Activated CD8-positive, alpha-beta T cell treated with anti-CD3 and anti-CD28 coated beads for 36 hours (primary cell): ENCODE results near the gene NRXN3. TPM values are rescaled to one million over a fixed set of nuclear protein-coding genes. Genes with fewer than 3 reads are reported as not detected.

ENCODE experiments used
- ATAC-seq: fragments of 200-7000 bp; cut with Tn5 transposase; one replicate; pipeline ENCODE4 v1.10.0; 2021; ENCODE audit warnings: mild to moderate bottlenecking, moderate library complexity
- CTCF ChIA-PET: fragments of 350-600 bp; sonication (Branson Sonifier 250); formaldehyde crosslinking; loops from one replicate; lab custom pipeline; 2021; ENCODE audit warnings: antibody characterized with exemption; lab: Charles Lee
- POLR2A ChIA-PET: fragments of 350-600 bp; sonication (Branson Sonifier 250); formaldehyde crosslinking; loops from one replicate; lab custom pipeline; 2021; ENCODE audit warnings: antibody characterized with exemption; lab: Charles Lee
- DNase-seq: peaks from one replicate; pipeline ENCODE4 v3.0.0-alpha.2; 2020
- H3K27ac Mint-ChIP-seq: one replicate; pipeline ENCODE4 v1.8.0; 2021; ENCODE audit warnings: mild to moderate bottlenecking, mixed read lengths
- H3K27me3 Mint-ChIP-seq: one replicate; pipeline ENCODE4 v1.8.0; 2021; ENCODE audit warnings: mixed read lengths
- H3K36me3 Mint-ChIP-seq: one replicate; pipeline ENCODE4 v1.8.0; 2021; ENCODE audit warnings: low read depth, mixed read lengths
- H3K4me1 Mint-ChIP-seq: one replicate; pipeline ENCODE4 v1.8.0; 2021; ENCODE audit warnings: low read depth, mixed read lengths
- H3K4me3 Mint-ChIP-seq: one replicate; pipeline ENCODE4 v1.8.0; 2021; ENCODE audit warnings: mild to moderate bottlenecking, moderate library complexity, mixed read lengths
- H3K9me3 Mint-ChIP-seq: one replicate; pipeline ENCODE4 v1.8.0; 2021; ENCODE audit warnings: mixed read lengths
- intact Hi-C: fragments of 100-400 bp; cut with micrococcal nuclease; formaldehyde crosslinking; loops from one replicate; pipeline ENCODE4 v1.10.0; 2022
- total RNA-seq, 2 experiments: library from RNA; stranded (reverse); gene quantifications; one replicate each; pipeline ENCODE4 v1.2.3, GENCODE V29; 2021
- TF ChIP-seq, protein P1 (sequence below): fragments of 200-600 bp; IDR thresholded peaks from one replicate; pipeline ENCODE4 v1.8.0; 2022; ENCODE audit warnings: antibody characterized with exemption, mild to moderate bottlenecking

NRXN3 gene
- total RNA-seq, 2 experiments from 2014 or later: not detected

DNA sequence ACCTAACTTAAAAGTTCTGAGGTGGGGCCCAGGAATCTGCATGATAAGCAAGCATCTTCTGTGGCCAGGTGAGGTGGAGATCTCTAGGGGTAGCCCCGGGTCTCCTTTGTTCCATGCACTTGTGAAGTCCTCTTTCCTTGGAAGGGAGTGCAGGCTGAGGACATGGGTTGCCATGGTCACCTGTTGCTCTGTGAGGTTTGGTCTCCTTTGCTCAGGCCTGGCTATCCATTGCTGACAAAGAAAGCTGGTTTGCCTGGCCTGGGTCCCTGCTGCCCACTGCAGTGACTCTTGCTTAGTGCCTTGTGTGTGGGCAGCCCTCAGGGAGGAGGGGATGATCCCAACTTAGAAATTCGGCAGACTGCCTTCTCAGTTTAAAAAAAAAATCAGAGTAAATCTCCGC, 11.1 kb downstream of the NRXN3 start:
- POLR2A ChIA-PET: no interaction called here
- H3K27me3 Mint-ChIP-seq: peaks cover 2% of the 10 kb centered on the region
- H3K4me1 Mint-ChIP-seq: no peaks in the 10 kb centered on the region
- no peak overlapping the region for H3K4me3 Mint-ChIP-seq
- ATAC-seq (no peak), DNase-seq (no peak)
- no peak overlapping the region for H3K27ac Mint-ChIP-seq
- intact Hi-C loops: no loop called here
- H3K9me3 Mint-ChIP-seq: no peaks in the 10 kb centered on the region
- CTCF ChIA-PET: interaction anchor here (1.2 kb wide), 1 partner anchor 29 kb away, joined by 3 read pairs; no protein-coding TSS in a partner anchor
- no peaks in the 10 kb centered on the region for H3K36me3 Mint-ChIP-seq
- TF ChIP-seq, protein P1, sequence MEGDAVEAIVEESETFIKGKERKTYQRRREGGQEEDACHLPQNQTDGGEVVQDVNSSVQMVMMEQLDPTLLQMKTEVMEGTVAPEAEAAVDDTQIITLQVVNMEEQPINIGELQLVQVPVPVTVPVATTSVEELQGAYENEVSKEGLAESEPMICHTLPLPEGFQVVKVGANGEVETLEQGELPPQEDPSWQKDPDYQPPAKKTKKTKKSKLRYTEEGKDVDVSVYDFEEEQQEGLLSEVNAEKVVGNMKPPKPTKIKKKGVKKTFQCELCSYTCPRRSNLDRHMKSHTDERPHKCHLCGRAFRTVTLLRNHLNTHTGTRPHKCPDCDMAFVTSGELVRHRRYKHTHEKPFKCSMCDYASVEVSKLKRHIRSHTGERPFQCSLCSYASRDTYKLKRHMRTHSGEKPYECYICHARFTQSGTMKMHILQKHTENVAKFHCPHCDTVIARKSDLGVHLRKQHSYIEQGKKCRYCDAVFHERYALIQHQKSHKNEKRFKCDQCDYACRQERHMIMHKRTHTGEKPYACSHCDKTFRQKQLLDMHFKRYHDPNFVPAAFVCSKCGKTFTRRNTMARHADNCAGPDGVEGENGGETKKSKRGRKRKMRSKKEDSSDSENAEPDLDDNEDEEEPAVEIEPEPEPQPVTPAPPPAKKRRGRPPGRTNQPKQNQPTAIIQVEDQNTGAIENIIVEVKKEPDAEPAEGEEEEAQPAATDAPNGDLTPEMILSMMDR: no peak

DNA sequence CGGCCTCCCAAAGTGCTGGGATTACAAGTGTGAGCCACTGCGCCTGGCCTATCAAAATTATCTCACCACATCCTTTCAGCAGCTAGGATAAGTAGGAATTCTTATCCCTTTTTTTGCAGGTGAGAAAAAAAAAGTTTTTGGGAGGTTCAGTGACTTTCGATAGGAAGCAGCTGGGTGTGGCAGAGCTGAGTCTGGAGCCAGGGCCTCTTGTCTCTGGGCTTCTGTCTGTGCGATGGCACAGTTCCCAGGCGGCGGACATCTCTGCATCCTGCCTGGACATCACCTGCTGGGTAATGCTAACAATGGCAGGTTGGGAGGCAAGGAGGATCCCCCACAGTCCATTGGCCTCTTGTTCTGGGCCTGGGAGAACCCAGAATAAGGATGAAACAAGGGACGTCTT, 12.5 kb downstream of the NRXN3 start:
- Mint-ChIP-seq H3K4me3 (no peak overlapping the region), H3K27ac (no peak overlapping the region), H3K27me3 (peaks cover 2% of the 10 kb centered on the region), H3K4me1 (no peaks in the 10 kb centered on the region), H3K36me3 (no peaks in the 10 kb centered on the region), H3K9me3 (no peaks in the 10 kb centered on the region)
- DNase-seq (no peak), ATAC-seq (no peak)
- TF ChIP-seq, protein P1: no peak
- ChIA-PET CTCF (interaction anchor here (1.2 kb wide), 1 partner anchor 28 kb away, joined by 3 read pairs; no protein-coding TSS in a partner anchor), POLR2A (interaction anchor here (1.2 kb wide), 1 partner anchor 11 kb away, joined by 3 read pairs; no protein-coding TSS in a partner anchor)
- intact Hi-C loops: no loop called here

DNA sequence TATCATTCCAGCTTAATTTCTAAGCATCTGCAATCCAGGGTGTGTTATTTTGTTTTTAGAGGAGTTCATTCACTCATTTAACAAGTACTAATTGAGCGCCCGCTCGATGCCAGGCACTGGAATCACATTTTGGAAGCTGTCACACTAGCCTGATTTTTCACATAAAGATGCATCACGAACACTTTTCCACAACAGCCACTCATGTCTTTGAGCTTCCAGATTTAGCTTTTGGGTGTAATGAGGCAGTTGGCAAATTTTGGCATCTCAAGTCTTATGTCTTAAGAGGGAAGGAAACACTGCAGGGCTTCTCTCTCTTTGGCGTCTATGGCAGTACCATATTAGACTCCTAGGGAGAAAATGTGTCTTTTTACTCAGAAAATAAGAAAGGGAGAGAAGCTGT, 14.0 kb downstream of the NRXN3 start:
- Mint-ChIP-seq H3K9me3 (no peaks in the 10 kb centered on the region), H3K4me1 (no peaks in the 10 kb centered on the region), H3K27ac (no peak overlapping the region), H3K27me3 (peaks cover 2% of the 10 kb centered on the region), H3K4me3 (no peak overlapping the region), H3K36me3 (no peaks in the 10 kb centered on the region)
- TF ChIP-seq, protein P1: no peak
- intact Hi-C loops: no loop called here
- ChIA-PET POLR2A (no interaction called here), CTCF (interaction anchor here (1.1 kb wide), 1 partner anchor 383 kb away, joined by 3 read pairs; no protein-coding TSS in a partner anchor)
- no peak for DNase-seq
- ATAC-seq: no peak

DNA sequence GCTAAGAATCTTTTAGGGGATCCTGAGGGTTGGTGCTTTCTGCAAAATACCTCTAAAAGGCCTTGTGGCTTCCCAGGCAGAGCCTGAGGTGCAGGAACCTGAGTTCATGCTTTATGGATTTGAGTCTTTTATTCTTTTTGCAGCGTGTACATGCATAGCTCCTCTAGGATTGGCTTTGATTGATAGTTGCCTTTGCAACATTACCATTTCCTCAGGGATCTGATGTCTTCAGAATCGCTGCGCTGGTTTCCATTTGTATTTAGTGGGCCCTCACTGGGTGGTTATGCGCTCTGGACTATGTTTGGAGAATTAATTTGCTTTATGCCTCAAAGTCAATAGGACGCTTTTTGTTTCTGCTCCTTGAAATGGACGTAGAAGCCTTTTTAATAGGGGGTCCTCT, 16.1 kb downstream of the NRXN3 start:
- no peak for ATAC-seq
- H3K4me1 Mint-ChIP-seq: no peaks in the 10 kb centered on the region
- no peak overlapping the region for H3K4me3 Mint-ChIP-seq
- ChIA-PET CTCF (no interaction called here), POLR2A (no interaction called here)
- H3K36me3 Mint-ChIP-seq: no peaks in the 10 kb centered on the region
- intact Hi-C loops: no loop called here
- no peak for DNase-seq
- peaks cover 2% of the 10 kb centered on the region for H3K27me3 Mint-ChIP-seq
- no peaks in the 10 kb centered on the region for H3K9me3 Mint-ChIP-seq
- TF ChIP-seq, protein P1: no peak
- H3K27ac Mint-ChIP-seq: no peak overlapping the region

DNA sequence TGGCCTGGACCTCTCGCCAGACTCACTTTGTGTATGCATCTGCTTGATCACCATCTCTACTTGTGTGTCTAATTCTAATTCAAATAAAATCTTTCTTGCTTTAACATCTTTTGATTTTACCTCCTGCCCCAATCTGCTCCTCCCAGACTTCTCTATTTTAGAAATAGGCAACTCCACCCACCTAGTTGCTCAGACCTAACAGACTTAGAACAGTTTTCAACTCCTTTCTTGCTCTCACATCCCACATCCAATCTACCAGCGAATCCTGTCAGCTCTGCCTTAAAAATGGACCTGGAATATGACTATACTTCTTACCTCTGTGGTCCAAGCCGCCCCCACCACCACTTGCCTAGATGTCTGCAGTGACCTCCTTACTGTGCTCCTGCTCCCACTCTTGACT, 18.7 kb downstream of the NRXN3 start:
- H3K27ac Mint-ChIP-seq: no peak overlapping the region
- ATAC-seq (no peak), DNase-seq (no peak)
- no peaks in the 10 kb centered on the region for H3K27me3 Mint-ChIP-seq
- ChIA-PET POLR2A (no interaction called here), CTCF (no interaction called here)
- H3K36me3 Mint-ChIP-seq: no peaks in the 10 kb centered on the region
- H3K4me1 Mint-ChIP-seq: no peaks in the 10 kb centered on the region
- H3K4me3 Mint-ChIP-seq: no peak overlapping the region
- intact Hi-C loops: no loop called here
- H3K9me3 Mint-ChIP-seq: no peaks in the 10 kb centered on the region
- TF ChIP-seq, protein P1: no peak
